CD4-positive, alpha-beta T cell (primary cell): ENCODE results near the gene KRTAP4-1. TPM values are rescaled to one million over a fixed set of nuclear protein-coding genes. Genes with fewer than 3 reads are reported as not detected.
"Not testable (repeated sequence)": the region's sequence is repeated elsewhere in the genome, so short reads cannot be mapped to it uniquely, and the experiment has no call there.

Experiments
- ATAC-seq: fragments of 200-7000 bp; cut with Tn5 transposase; one replicate; pipeline ENCODE4 v1.10.0; 2022; ENCODE audit warnings: mild to moderate bottlenecking; ENCODE audit not compliant: poor library complexity
- CTCF ChIA-PET: fragments of 350-600 bp; sonication (Branson Sonifier 250); formaldehyde crosslinking; loops from one replicate; lab custom pipeline; 2021; ENCODE audit warnings: antibody characterized with exemption, inconsistent platforms; lab: Charles Lee
- POLR2A ChIA-PET: fragments of 350-600 bp; sonication (Branson Sonifier 250); formaldehyde crosslinking; loops from one replicate; lab custom pipeline; 2021; ENCODE audit warnings: antibody characterized with exemption, inconsistent platforms; lab: Charles Lee
- DNase-seq, 14 experiments: peaks; one replicate each; pipeline ENCODE4 v3.0.0-alpha.2; 2013 to 2020; ENCODE audit warnings: mixed read lengths in 2 of 14
- H3K27ac ChIP-seq, 2 donors: one replicate each; pipeline versions ENCODE4 v1.5.1 to v1.7.0; 2013; ENCODE audit warnings: low read length in 2 of 2, low read depth in 1 of 2, mild to moderate bottlenecking in 1 of 2
- H3K27me3 ChIP-seq, 2 experiments: 1 replicate in 1 of 2; 2 replicates in 1 of 2; pipeline versions ENCODE4 v1.6.1 to v1.7.0; 2013; ENCODE audit warnings: low read length in 2 of 2, control low read depth in 1 of 2, mild to moderate bottlenecking in 1 of 2, moderate library complexity in 1 of 2; ENCODE audit not compliant: insufficient read depth in 2 of 2, control insufficient read depth in 1 of 2
- H3K36me3 ChIP-seq: one replicate; pipeline ENCODE4 v1.6.1; 2013; ENCODE audit warnings: low read length, control low read depth; ENCODE audit not compliant: insufficient read depth
- H3K4me1 ChIP-seq: one replicate; pipeline ENCODE4 v1.6.1; 2013; ENCODE audit warnings: low read length, control low read depth; ENCODE audit not compliant: insufficient read depth
- H3K4me3 ChIP-seq: one replicate; pipeline ENCODE4 v1.5.1; 2013; ENCODE audit warnings: mild to moderate bottlenecking, low read length, moderate library complexity
- H3K9me3 ChIP-seq, 2 experiments: 1 replicate in 1 of 2; 2 replicates in 1 of 2; pipeline versions ENCODE4 v1.6.1 to v1.7.0; 2013; ENCODE audit warnings: low read length in 2 of 2, mild to moderate bottlenecking in 2 of 2, control low read depth in 1 of 2, moderate library complexity in 1 of 2; ENCODE audit not compliant: control insufficient read depth in 1 of 2, insufficient read depth in 1 of 2
- H3K27ac Mint-ChIP-seq: one replicate; pipeline ENCODE4 v1.8.0; 2020; ENCODE audit warnings: mixed read lengths
- H3K27me3 Mint-ChIP-seq: one replicate; pipeline ENCODE4 v1.8.0; 2021; ENCODE audit warnings: mixed read lengths
- H3K36me3 Mint-ChIP-seq: one replicate; pipeline ENCODE4 v1.8.0; 2021; ENCODE audit warnings: low read depth, mixed read lengths
- H3K4me1 Mint-ChIP-seq: one replicate; pipeline ENCODE4 v1.8.0; 2021; ENCODE audit warnings: low read depth, mixed read lengths
- H3K4me3 Mint-ChIP-seq: one replicate; pipeline ENCODE4 v1.8.0; 2020; ENCODE audit warnings: mild to moderate bottlenecking, mixed read lengths
- H3K9me3 Mint-ChIP-seq: one replicate; pipeline ENCODE4 v1.8.0; 2020; ENCODE audit warnings: mixed read lengths
- intact Hi-C, 2 experiments: fragments of 100-400 bp; cut with DNase I in 1 of 2; cut with micrococcal nuclease in 1 of 2; formaldehyde crosslinking; loops; one replicate each; pipeline versions ENCODE4 v1.15.1 to v1.9.0; 2023 to 2025; cut with DNase I, micrococcal nuclease
- total RNA-seq, 174 experiments: library from RNA in 2 of 174; stranded (reverse) in 2 of 174; gene quantifications; one replicate each; pipeline ENCODE4 v1.2.3 and lab custom pipeline; 2021 to 2026
- TF ChIP-seq, protein P1 (sequence below): fragments of 200-600 bp; IDR thresholded peaks from one replicate; pipeline ENCODE4 v1.8.0; 2022; ENCODE audit warnings: antibody characterized with exemption, mild to moderate bottlenecking

Gene KRTAP4-1
- total RNA-seq, 2 experiments from 2014 or later: not detected

DNA sequence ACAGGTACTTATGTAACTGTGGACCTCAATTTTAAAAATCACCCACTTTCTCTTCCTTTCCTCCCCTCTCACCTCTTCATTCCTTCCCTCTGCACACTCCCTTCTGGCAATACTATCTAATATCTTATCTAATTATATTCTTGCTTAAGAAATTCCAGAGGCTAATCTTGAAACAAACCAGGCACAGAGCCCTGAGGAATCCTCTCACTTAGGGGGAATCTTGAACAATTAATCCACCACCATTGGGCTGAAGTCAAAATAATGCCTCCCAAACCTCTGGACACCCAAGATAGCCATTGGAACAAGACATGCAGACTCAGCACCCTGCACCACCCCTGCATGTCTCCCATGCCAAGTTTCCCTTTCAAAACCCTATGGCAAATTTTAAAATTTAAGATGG, 43.4 kb downstream of the KRTAP4-1 start:
- Histone ChIP-seq H3K27me3 (no peaks in the 10 kb centered on the region), H3K27ac (no peak overlapping the region), H3K4me3 (no peak overlapping the region), H3K9me3 (peaks cover 14 to 16% of the 10 kb centered on the region in 2 experiments), H3K4me1 (no peaks in the 10 kb centered on the region), H3K36me3 (no peaks in the 10 kb centered on the region)
- Mint-ChIP-seq H3K9me3 (peaks cover 19% of the 10 kb centered on the region), H3K36me3 (peaks cover 19% of the 10 kb centered on the region), H3K27me3 (no peaks in the 10 kb centered on the region), H3K4me1 (no peaks in the 10 kb centered on the region), H3K4me3 (no peak overlapping the region), H3K27ac (no peak overlapping the region)
- POLR2A ChIA-PET: interaction anchor here (0.8 kb wide), 1 partner anchor 15 kb away, joined by 3 read pairs; no protein-coding TSS in a partner anchor
- intact Hi-C loops: no loop called here
- CTCF ChIA-PET: no interaction called here
- DNase-seq: no peak
- TF ChIP-seq, protein P1, sequence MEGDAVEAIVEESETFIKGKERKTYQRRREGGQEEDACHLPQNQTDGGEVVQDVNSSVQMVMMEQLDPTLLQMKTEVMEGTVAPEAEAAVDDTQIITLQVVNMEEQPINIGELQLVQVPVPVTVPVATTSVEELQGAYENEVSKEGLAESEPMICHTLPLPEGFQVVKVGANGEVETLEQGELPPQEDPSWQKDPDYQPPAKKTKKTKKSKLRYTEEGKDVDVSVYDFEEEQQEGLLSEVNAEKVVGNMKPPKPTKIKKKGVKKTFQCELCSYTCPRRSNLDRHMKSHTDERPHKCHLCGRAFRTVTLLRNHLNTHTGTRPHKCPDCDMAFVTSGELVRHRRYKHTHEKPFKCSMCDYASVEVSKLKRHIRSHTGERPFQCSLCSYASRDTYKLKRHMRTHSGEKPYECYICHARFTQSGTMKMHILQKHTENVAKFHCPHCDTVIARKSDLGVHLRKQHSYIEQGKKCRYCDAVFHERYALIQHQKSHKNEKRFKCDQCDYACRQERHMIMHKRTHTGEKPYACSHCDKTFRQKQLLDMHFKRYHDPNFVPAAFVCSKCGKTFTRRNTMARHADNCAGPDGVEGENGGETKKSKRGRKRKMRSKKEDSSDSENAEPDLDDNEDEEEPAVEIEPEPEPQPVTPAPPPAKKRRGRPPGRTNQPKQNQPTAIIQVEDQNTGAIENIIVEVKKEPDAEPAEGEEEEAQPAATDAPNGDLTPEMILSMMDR: no peak
- ATAC-seq: no peak

DNA sequence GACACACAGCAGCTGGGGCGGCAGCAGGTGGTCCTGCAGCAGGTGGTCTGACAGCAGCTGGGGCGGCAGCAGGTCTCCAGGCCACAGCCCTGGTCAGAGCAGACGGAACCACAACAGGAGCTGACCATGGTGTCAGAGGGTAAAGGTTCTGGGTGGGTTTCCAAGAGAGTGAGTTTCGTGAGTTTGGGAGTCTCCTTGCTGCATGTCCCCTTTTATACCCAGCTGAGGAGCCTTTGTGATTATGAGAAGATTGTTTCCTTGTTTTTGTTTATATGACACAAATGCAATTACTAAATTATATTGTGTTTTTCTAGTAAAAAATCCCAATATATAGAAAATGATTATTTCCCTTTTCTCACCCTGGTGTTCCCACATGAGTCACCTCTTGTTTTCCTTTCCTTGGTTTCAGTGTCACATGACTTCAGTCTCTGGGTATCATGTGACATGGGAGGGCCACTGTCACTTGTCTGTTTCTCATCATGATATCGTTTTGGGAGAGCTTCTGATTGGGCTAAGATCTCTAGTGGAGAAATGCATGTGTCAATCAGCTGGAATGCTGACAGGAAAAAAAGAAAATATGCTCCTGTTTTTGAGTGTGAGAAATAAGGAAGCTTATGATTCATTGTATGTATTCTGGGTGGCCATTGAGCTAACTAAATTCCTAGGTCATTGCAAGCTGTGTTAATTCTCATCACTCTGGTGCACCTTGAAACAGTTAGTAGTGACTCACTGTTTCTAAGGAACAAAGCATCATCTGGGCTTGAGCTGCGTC, 44.2 kb downstream of the KRTAP4-1 start, which contains the start of gene KRTAP4-6:
Gene KRTAP4-6, minus strand, starts transcription at position 185 of the 772 bp plus-strand sequence. Its CDS starts 57 bp downstream, at position 128.
- Mint-ChIP-seq H3K36me3 (peaks cover 19% of the 10 kb centered on the region), H3K27me3 (no peaks in the 10 kb centered on the region)

DNA sequence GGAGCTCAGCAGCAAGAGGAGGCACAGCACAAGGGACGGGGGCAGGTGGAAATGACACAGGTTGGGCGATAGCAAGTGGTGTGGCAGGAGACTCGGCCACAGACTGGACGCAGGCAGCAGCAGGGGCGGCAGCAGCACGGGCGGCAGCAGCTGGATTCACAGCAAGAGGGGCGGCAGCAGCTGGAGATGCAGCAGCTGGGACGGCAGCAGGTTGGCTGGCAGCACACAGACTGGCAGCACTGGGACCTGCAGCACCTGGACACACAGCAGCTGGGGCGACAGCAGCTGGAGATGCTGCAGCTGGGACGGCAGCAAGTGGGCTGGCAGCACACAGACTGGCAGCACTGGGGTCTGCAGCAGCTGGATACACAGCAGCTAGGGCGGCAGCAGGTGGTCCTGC, 44.8 kb downstream of the KRTAP4-1 start:
- H3K4me1 ChIP-seq, H3K27ac ChIP-seq, H3K27ac Mint-ChIP-seq, H3K4me3 ChIP-seq, H3K27me3 ChIP-seq, ATAC-seq, CTCF ChIA-PET, H3K27me3 Mint-ChIP-seq, H3K4me1 Mint-ChIP-seq, DNase-seq, H3K36me3 ChIP-seq, H3K4me3 Mint-ChIP-seq: not testable (repeated sequence)
- POLR2A ChIA-PET: interaction anchor here (0.9 kb wide), 1 partner anchor 10 kb away, joined by 3 read pairs; no protein-coding TSS in a partner anchor
- intact Hi-C loops: loop anchor here in 1 of 2 experiments (5.0 kb wide), 1 partner anchor 43 kb away; the partner anchor contains the start of gene KRTAP4-8
- peaks cover 14 to 16% of the 10 kb centered on the region in 2 experiments for H3K9me3 ChIP-seq
- Mint-ChIP-seq H3K9me3 (peaks cover 19% of the 10 kb centered on the region), H3K36me3 (peaks cover 19% of the 10 kb centered on the region)

More for the DNA sequence above, 44.2 kb downstream of the KRTAP4-1 start, which contains the start of gene KRTAP4-6:
- H3K27ac ChIP-seq: no peak within 1 kb of the TSS
- Mint-ChIP-seq H3K9me3 (peaks cover 19% of the 10 kb centered on the region), H3K4me3 (no peak within 1 kb of the TSS), H3K4me1 (no peaks in the 10 kb centered on the region), H3K27ac (no peak within 1 kb of the TSS)
- CTCF ChIA-PET: no interaction called here
- POLR2A ChIA-PET: interaction anchor here (0.9 kb wide), 1 partner anchor 10 kb away, joined by 3 read pairs; no protein-coding TSS in a partner anchor
- intact Hi-C loops: no loop called here
- H3K27me3 ChIP-seq: no peaks in the 10 kb centered on the region
- no peak within 1 kb of the TSS for H3K4me3 ChIP-seq
- H3K4me1 ChIP-seq: no peaks in the 10 kb centered on the region
- peaks cover 14 to 16% of the 10 kb centered on the region in 2 experiments for H3K9me3 ChIP-seq
- TF ChIP-seq, protein P1: no peak
- DNase-seq: no peak
- H3K36me3 ChIP-seq: no peaks in the 10 kb centered on the region
- no peak for ATAC-seq

Other genes with a start within 250 kb of the KRTAP4-1 start
- gene KRT23, start 247.3 kb downstream of the KRTAP4-1 start, total RNA-seq: not detected
- not detected for gene KRT39, start 218.0 kb downstream of the KRTAP4-1 start, total RNA-seq
- gene KRT40, start 200.6 kb downstream of the KRTAP4-1 start, total RNA-seq: not detected
- not detected for gene KRTAP3-3, start 190.7 kb downstream of the KRTAP4-1 start, total RNA-seq
- gene KRTAP3-2, start 185.0 kb downstream of the KRTAP4-1 start, total RNA-seq: not detected
- not detected for gene KRTAP3-1, start 175.8 kb downstream of the KRTAP4-1 start, total RNA-seq
- not detected for gene KRTAP1-5, start 157.7 kb downstream of the KRTAP4-1 start, total RNA-seq
- gene KRTAP1-4, start 154.7 kb downstream of the KRTAP4-1 start, total RNA-seq: not detected
- gene KRTAP1-3, start 150.0 kb downstream of the KRTAP4-1 start, total RNA-seq: not detected
- gene KRTAP1-1, start 143.5 kb downstream of the KRTAP4-1 start, total RNA-seq: not detected
- gene KRTAP2-1, start 137.6 kb downstream of the KRTAP4-1 start, total RNA-seq: not detected
- gene KRTAP2-2, start 129.7 kb downstream of the KRTAP4-1 start, total RNA-seq: not detected
- gene KRTAP2-3, start 124.8 kb downstream of the KRTAP4-1 start, total RNA-seq: not detected
- gene KRTAP2-4, start 119.0 kb downstream of the KRTAP4-1 start, total RNA-seq: not detected
- not detected for gene KRTAP4-7, start 100.8 kb downstream of the KRTAP4-1 start, total RNA-seq
- not detected for gene KRTAP4-8, start 86.8 kb downstream of the KRTAP4-1 start, total RNA-seq
- not detected for gene KRTAP4-16, start 82.7 kb downstream of the KRTAP4-1 start, total RNA-seq
- not detected for gene KRTAP4-9, start 79.5 kb downstream of the KRTAP4-1 start, total RNA-seq
- not detected for gene KRTAP4-11, start 66.5 kb downstream of the KRTAP4-1 start, total RNA-seq
- not detected for gene KRTAP4-12, start 60.7 kb downstream of the KRTAP4-1 start, total RNA-seq
- gene KRTAP4-6, start 44.4 kb downstream of the KRTAP4-1 start, total RNA-seq: not detected
- not detected for gene KRTAP4-5, start 35.1 kb downstream of the KRTAP4-1 start, total RNA-seq
- gene KRTAP4-4, start 24.2 kb downstream of the KRTAP4-1 start, total RNA-seq: not detected
- gene KRTAP4-3, start 16.7 kb downstream of the KRTAP4-1 start, total RNA-seq: not detected
- gene KRTAP4-2, start 6.7 kb downstream of the KRTAP4-1 start, total RNA-seq: not detected
- not detected for gene KRTAP9-1, start 5.0 kb upstream of the KRTAP4-1 start, total RNA-seq
- not detected for gene KRTAP9-2, start 41.7 kb upstream of the KRTAP4-1 start, total RNA-seq
- not detected for gene KRTAP9-3, start 47.5 kb upstream of the KRTAP4-1 start, total RNA-seq
- not detected for gene KRTAP9-8, start 53.1 kb upstream of the KRTAP4-1 start, total RNA-seq
- not detected for gene KRTAP9-4, start 64.8 kb upstream of the KRTAP4-1 start, total RNA-seq
- gene KRTAP9-9, start 70.5 kb upstream of the KRTAP4-1 start, total RNA-seq: not detected
- not detected for gene KRTAP9-6, start 80.5 kb upstream of the KRTAP4-1 start, total RNA-seq
- gene KRTAP9-7, start 90.8 kb upstream of the KRTAP4-1 start, total RNA-seq: not detected
- not detected for gene KRTAP29-1, start 117.9 kb upstream of the KRTAP4-1 start, total RNA-seq
- gene KRTAP16-1, start 124.4 kb upstream of the KRTAP4-1 start, total RNA-seq: 1 to 10 TPM; 1.0 to 1.1 TPM
- not detected for gene KRTAP17-1, start 130.8 kb upstream of the KRTAP4-1 start, total RNA-seq
- not detected for gene KRT33A, start 165.9 kb upstream of the KRTAP4-1 start, total RNA-seq
- not detected for gene KRT33B, start 184.9 kb upstream of the KRTAP4-1 start, total RNA-seq
- not detected for gene KRT34, start 197.4 kb upstream of the KRTAP4-1 start, total RNA-seq
- gene KRT31, start 212.7 kb upstream of the KRTAP4-1 start, total RNA-seq: not detected
- gene KRT37, start 239.7 kb upstream of the KRTAP4-1 start, total RNA-seq: not detected